Parathyroid adenoma (tissue), 2 donors: ENCODE results near the gene RCE1.

ENCODE experiments used
- H2AFZ ChIP-seq: fragments of 300-600 bp; sonication (generic); one replicate; pipeline ENCODE4 v1.7.0; 2017; ENCODE audit warnings: antibody characterized with exemption, mild to moderate bottlenecking
- H3K27ac ChIP-seq: fragments of 300-600 bp; sonication (generic); one replicate; pipeline ENCODE4 v1.7.0; 2017
- H3K27me3 ChIP-seq: fragments of 300-600 bp; sonication (generic); one replicate; pipeline ENCODE4 v1.7.0; 2017; ENCODE audit warnings: low read length; ENCODE audit not compliant: control insufficient read depth, insufficient read depth
- H3K36me3 ChIP-seq: fragments of 300-600 bp; sonication (generic); one replicate; pipeline ENCODE4 v1.7.0; 2017; ENCODE audit warnings: low read length; ENCODE audit not compliant: control insufficient read depth, insufficient read depth
- H3K4me1 ChIP-seq: fragments of 300-600 bp; sonication (generic); one replicate; pipeline ENCODE4 v1.7.0; 2017; ENCODE audit warnings: control low read depth
- H3K4me2 ChIP-seq: fragments of 300-600 bp; sonication (generic); one replicate; pipeline ENCODE4 v1.7.0; 2017; ENCODE audit warnings: low read length
- H3K4me3 ChIP-seq: fragments of 300-600 bp; sonication (generic); one replicate; pipeline ENCODE4 v1.7.0; 2017; ENCODE audit warnings: low read depth, low read length
- H3K79me2 ChIP-seq: fragments of 300-600 bp; sonication (generic); one replicate; pipeline ENCODE4 v1.7.0; 2017; ENCODE audit warnings: control low read depth
- H3K9ac ChIP-seq: fragments of 300-600 bp; sonication (generic); one replicate; pipeline ENCODE4 v1.7.0; 2017; ENCODE audit warnings: mild to moderate bottlenecking
- H3K9me3 ChIP-seq: fragments of 300-600 bp; sonication (generic); one replicate; pipeline ENCODE4 v1.7.0; 2017; ENCODE audit warnings: low read length; ENCODE audit not compliant: control insufficient read depth
- CTCF ChIP-seq: fragments of 300-600 bp; sonication (generic); IDR thresholded peaks from one replicate; pipeline ENCODE4 v1.7.0; 2017; ENCODE audit warnings: antibody characterized with exemption, mild to moderate bottlenecking
- donor health status: primary hyperparathyroidism.

Gene RCE1

DNA sequence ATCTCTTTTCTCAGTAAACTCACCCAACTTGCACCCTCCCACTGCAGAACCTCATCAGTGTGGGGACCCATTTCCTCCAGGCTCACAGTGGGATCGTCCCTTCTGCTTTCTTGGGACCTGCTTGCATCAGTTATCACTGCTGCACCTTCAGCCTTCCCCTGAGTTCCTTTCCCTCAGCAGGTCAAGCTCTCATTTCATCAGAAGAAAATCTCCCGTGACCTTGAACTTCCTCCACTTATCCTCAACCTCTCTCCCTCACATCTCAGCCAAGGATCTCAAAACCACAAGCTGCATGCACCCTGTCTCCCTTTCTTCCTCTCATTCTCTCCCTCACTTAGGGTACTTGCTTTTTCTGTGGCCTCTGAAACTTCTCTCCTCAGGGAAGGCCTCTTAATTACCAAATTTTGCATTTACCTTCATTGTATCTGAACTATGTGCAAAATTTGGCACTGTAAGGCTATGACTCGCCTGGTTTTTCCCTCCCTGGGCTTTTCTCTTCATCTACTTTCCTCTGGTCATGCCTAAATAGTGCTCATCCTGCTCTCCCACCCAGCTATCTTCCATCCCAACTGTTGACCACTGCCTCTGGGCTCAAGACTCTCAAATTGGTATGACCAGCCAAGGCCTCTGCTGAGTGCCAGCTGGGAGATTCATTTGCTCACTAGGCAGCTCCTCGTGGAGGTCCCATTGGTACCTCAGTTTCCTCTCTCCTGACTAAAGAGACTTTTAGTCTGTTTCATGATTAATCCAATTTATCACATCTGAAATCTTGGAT is 2.7 kb upstream of the RCE1 start:
- no peaks in the 10 kb centered on the region for H3K36me3 ChIP-seq
- H3K79me2 ChIP-seq = peaks cover 13% of the 10 kb centered on the region
- no peak overlapping the region for H3K4me3 ChIP-seq
- no peak overlapping the region for H3K4me2 ChIP-seq
- no peak overlapping the region for H3K27ac ChIP-seq
- H3K27me3 ChIP-seq = no peaks in the 10 kb centered on the region
- H2AFZ ChIP-seq = no peak overlapping the region
- no peak overlapping the region for H3K9ac ChIP-seq
- no peak for TF ChIP-seq CTCF
- H3K4me1 ChIP-seq = no peaks in the 10 kb centered on the region
- no peaks in the 10 kb centered on the region for H3K9me3 ChIP-seq

GRCh38 chr11:66841861-66842260 is 1.4 kb upstream of the RCE1 start:
- Histone ChIP-seq H3K79me2 (peaks cover 13% of the 10 kb centered on the region), H3K4me3 (peak overlapping the region; percentile 92), H3K36me3 (no peaks in the 10 kb centered on the region), H3K27ac (no peak overlapping the region), H2AFZ (no peak overlapping the region), H3K4me1 (no peaks in the 10 kb centered on the region), H3K9ac (no peak overlapping the region), H3K27me3 (no peaks in the 10 kb centered on the region), H3K9me3 (no peaks in the 10 kb centered on the region), H3K4me2 (peak overlapping the region; percentile 73)
- TF ChIP-seq CTCF = no peak

DNA sequence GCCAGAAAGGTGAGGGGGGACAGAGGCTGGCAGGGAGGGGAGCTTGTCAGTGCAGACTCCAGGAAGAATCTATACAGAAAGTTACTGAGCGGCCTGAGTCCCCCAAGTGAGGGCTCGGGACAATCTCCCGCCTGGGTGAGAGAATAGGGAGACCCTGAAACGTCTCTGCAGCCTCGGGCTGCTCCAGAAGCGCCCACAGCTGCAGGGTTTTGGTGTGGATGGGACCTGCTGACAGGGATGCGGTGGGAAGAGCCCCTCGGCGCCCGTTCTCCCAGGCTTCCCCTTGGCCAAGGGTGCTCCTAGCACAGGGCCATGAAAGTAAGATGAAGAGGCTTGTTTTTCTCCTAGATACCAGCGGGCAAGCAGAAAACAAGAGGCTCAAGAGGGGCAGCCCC is 743 bp upstream of the RCE1 start:
- no peaks in the 10 kb centered on the region for H3K4me1 ChIP-seq
- H3K27ac ChIP-seq = peak overlapping the region; percentile 83
- peak overlapping the region; percentile 75 for H2AFZ ChIP-seq
- H3K4me3 ChIP-seq = peak overlapping the region; percentile 92
- peak overlapping the region; percentile 73 for H3K4me2 ChIP-seq
- no peaks in the 10 kb centered on the region for H3K9me3 ChIP-seq
- no peak for TF ChIP-seq CTCF
- H3K36me3 ChIP-seq = no peaks in the 10 kb centered on the region
- peaks cover 13% of the 10 kb centered on the region for H3K79me2 ChIP-seq
- no peaks in the 10 kb centered on the region for H3K27me3 ChIP-seq
- no peak overlapping the region for H3K9ac ChIP-seq

DNA sequence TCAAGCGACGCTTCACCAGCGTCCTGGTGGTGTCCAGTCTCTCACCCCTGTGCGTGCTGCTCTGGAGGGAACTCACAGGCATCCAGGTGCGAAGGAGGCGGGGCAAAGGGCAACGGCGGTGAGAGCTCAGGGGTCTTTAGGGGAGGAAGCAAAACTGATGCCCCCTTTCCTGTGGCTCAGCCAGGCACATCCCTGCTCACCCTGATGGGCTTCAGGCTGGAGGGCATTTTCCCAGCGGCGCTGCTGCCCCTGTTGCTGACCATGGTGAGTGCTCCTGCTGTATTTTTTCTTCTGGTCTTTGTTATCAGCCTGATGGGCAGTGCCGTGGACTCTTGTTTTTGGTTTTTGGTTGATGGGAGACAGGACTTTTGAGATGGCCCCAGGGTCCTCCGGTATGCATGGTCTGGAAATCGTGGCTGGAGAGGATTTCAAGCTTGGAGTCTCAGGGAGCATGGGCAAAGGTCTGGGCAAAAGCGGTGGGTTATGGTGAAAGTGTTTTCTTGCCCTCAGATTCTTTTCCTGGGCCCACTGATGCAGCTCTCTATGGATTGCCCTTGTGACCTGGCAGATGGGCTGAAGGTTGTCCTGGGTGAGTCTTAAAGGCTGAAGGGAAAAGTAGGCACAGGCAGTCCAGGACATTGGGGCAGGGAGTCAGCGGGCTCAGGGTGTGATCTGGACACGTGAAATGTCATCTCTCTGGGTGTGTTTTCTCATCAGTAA is 695 bp downstream of the RCE1 start:
- H3K4me3 ChIP-seq = peak overlapping the region; percentile 92
- H3K27ac ChIP-seq = peak overlapping the region; percentile 83
- H3K36me3 ChIP-seq = no peaks in the 10 kb centered on the region
- H3K4me1 ChIP-seq = no peaks in the 10 kb centered on the region
- peaks cover 13% of the 10 kb centered on the region for H3K79me2 ChIP-seq
- peak overlapping the region; percentile 81 for H2AFZ ChIP-seq
- no peaks in the 10 kb centered on the region for H3K27me3 ChIP-seq
- peak overlapping the region; percentile 89 for H3K9ac ChIP-seq
- H3K9me3 ChIP-seq = no peaks in the 10 kb centered on the region
- TF ChIP-seq CTCF = no peak
- peak overlapping the region; percentile 89 for H3K4me2 ChIP-seq
